Common myeloid progenitor, CD34-positive (primary cell): ENCODE data around the gene TOMT.
"Not testable (repeated sequence)": the region's sequence is repeated elsewhere in the genome, so short reads cannot be mapped to it uniquely, and the experiment has no call there.

Experiments used
- CTCF ChIA-PET: fragments of 350-600 bp; sonication (Branson Sonifier 250); formaldehyde crosslinking; loops from one replicate; lab custom pipeline; 2021; ENCODE audit warnings: antibody characterized with exemption; lab: Charles Lee
- POLR2A ChIA-PET: fragments of 350-600 bp; sonication (Branson Sonifier 250); formaldehyde crosslinking; loops from one replicate; lab custom pipeline; 2021; ENCODE audit warnings: antibody characterized with exemption; lab: Charles Lee
- DNase-seq, 3 donors: peaks; one replicate each; pipeline versions ENCODE4 v3.0.0 to v3.0.0-alpha.2; 2013
- H3K27ac ChIP-seq, 2 experiments: 1 replicate in 1 of 2; 2 replicates in 1 of 2; pipeline ENCODE4 v1.7.0; 2013; ENCODE audit warnings: inconsistent platforms in 2 of 2, low read length in 2 of 2, mild to moderate bottlenecking in 2 of 2, low read depth in 1 of 2, moderate library complexity in 1 of 2; ENCODE audit not compliant: severe bottlenecking in 2 of 2, insufficient read depth in 1 of 2, poor library complexity in 1 of 2
- H3K27me3 ChIP-seq, 5 experiments: replicated peaks in 2 of 5; 1 replicate in 3 of 5; 2 replicates in 2 of 5; pipeline versions ENCODE4 v1.6.1 to v1.7.0; 2013; ENCODE audit warnings: low read length in 4 of 5, mild to moderate bottlenecking in 2 of 5, moderate library complexity in 2 of 5, inconsistent platforms in 1 of 5; ENCODE audit not compliant: insufficient read depth in 5 of 5, control insufficient read depth in 4 of 5
- H3K36me3 ChIP-seq, 4 experiments: 1 replicate in 2 of 4; 2 replicates in 2 of 4; pipeline versions ENCODE4 v1.6.1 to v1.7.0; 2013; ENCODE audit warnings: low read length in 3 of 4, control low read depth in 1 of 4, mild to moderate bottlenecking in 1 of 4; ENCODE audit not compliant: control insufficient read depth in 4 of 4, insufficient read depth in 4 of 4
- H3K4me1 ChIP-seq, 4 experiments: 1 replicate in 3 of 4; 2 replicates in 1 of 4; pipeline versions ENCODE4 v1.6.1 to v1.7.1; 2013; ENCODE audit warnings: low read length in 3 of 4, mild to moderate bottlenecking in 3 of 4, control low read depth in 1 of 4, inconsistent platforms in 1 of 4, moderate library complexity in 1 of 4; ENCODE audit not compliant: control insufficient read depth in 4 of 4, insufficient read depth in 4 of 4; ENCODE audit errors: control extremely low read depth in 1 of 4
- H3K4me3 ChIP-seq, 7 experiments: 1 replicate in 4 of 7; 2 replicates in 3 of 7; pipeline versions ENCODE4 v1.5.1 to v1.7.0; 2013; ENCODE audit warnings: mild to moderate bottlenecking in 7 of 7, low read length in 6 of 7, moderate library complexity in 6 of 7, inconsistent platforms in 2 of 7, low read depth in 2 of 7, control low read depth in 1 of 7; ENCODE audit not compliant: insufficient read depth in 4 of 7, control insufficient read depth in 1 of 7; ENCODE audit errors: extremely low read depth in 1 of 7
- H3K9me3 ChIP-seq, 5 experiments: 1 replicate in 4 of 5; 2 replicates in 1 of 5; pipeline versions ENCODE4 v1.6.1 to v1.7.1; 2013; ENCODE audit warnings: low read length in 4 of 5, mild to moderate bottlenecking in 2 of 5, inconsistent platforms in 1 of 5, low read depth in 1 of 5, moderate library complexity in 1 of 5; ENCODE audit not compliant: control insufficient read depth in 4 of 5, insufficient read depth in 2 of 5; ENCODE audit errors: control extremely low read depth in 1 of 5
- WGBS: methylation state at CpG from one replicate; pipeline ENCODE4 v1.1.5; 2013; ENCODE audit not compliant: insufficient coverage; 5-methylcytosine and 5-hydroxymethylcytosine counted together

The TOMT gene

GRCh38 chr11:72150882-72151281 is 45.2 kb downstream of the TOMT start:
- WGBS, result 91% methylated on average over 3 of the region's 4 CpGs

GRCh38 chr11:72153874-72154273 is 48.1 kb downstream of the TOMT start:
- POLR2A ChIA-PET, H3K27ac ChIP-seq, H3K9me3 ChIP-seq, H3K27me3 ChIP-seq, H3K36me3 ChIP-seq, H3K4me3 ChIP-seq, H3K4me1 ChIP-seq, DNase-seq: not testable (repeated sequence)
- WGBS, result 93% methylated on average over 2 of the region's 6 CpGs
- CTCF ChIA-PET, result interaction anchor here (1.2 to 2.7 kb wide), 5 partner anchors 10 to 277 kb away, joined by 3 to 12 read pairs (median 3); no protein-coding TSS in a partner anchor

More at GRCh38 chr11:72150882-72151281, 45.2 kb downstream of the TOMT start:
- no peak for DNase-seq
- Histone ChIP-seq H3K9me3 (no peaks in the 10 kb centered on the region), H3K27ac (no peak overlapping the region), H3K36me3 (no peaks in the 10 kb centered on the region), H3K4me3 (no peak overlapping the region), H3K27me3 (no peaks in the 10 kb centered on the region), H3K4me1 (no peaks in the 10 kb centered on the region)
- POLR2A ChIA-PET, result interaction anchor here (0.6 to 0.8 kb wide), 2 partner anchors 131 to 196 kb away, joined by 4 read pairs; no protein-coding TSS in a partner anchor
- CTCF ChIA-PET, result interaction anchor here (0.8 to 1.5 kb wide), 2 partner anchors 49 to 125 kb away, joined by 3 to 6 read pairs; no protein-coding TSS in a partner anchor

GRCh38 chr11:72154816-72155215 is 49.1 kb downstream of the TOMT start:
- ChIA-PET CTCF (interaction anchor here (1.4 to 4.0 kb wide), 3 partner anchors 10 to 75 kb away, joined by 3 to 20 read pairs (median 4); no protein-coding TSS in a partner anchor), POLR2A (no interaction called here)
- Histone ChIP-seq H3K27ac (no peak overlapping the region), H3K36me3 (no peaks in the 10 kb centered on the region), H3K9me3 (no peaks in the 10 kb centered on the region), H3K4me1 (no peaks in the 10 kb centered on the region), H3K4me3 (no peak overlapping the region), H3K27me3 (no peaks in the 10 kb centered on the region)
- DNase-seq, result no peak
- WGBS, result 100% methylated on average over 1 of the region's 3 CpGs

GRCh38 chr11:72155751-72156150 is 50.0 kb downstream of the TOMT start:
- Histone ChIP-seq H3K36me3 (no peaks in the 10 kb centered on the region), H3K4me3 (no peak overlapping the region), H3K9me3 (no peaks in the 10 kb centered on the region), H3K27me3 (no peaks in the 10 kb centered on the region), H3K27ac (no peak overlapping the region), H3K4me1 (no peaks in the 10 kb centered on the region)
- 100% methylated on average over 2 of the region's 4 CpGs for whole genome bisulfite sequencing
- POLR2A ChIA-PET, result no interaction called here
- no peak for DNase-seq
- CTCF ChIA-PET, result interaction anchor here (1.1 to 4.0 kb wide), 3 partner anchors 11 to 131 kb away, joined by 3 to 20 read pairs (median 3); no protein-coding TSS in a partner anchor

- 100% methylated on average over 2 of the region's 4 CpGs for WGBS
- Histone ChIP-seq H3K9me3 (no peaks in the 10 kb centered on the region), H3K4me1 (no peaks in the 10 kb centered on the region), H3K27me3 (no peaks in the 10 kb centered on the region), H3K36me3 (no peaks in the 10 kb centered on the region), H3K27ac (no peak overlapping the region), H3K4me3 (no peak overlapping the region)
- ChIA-PET POLR2A (interaction anchor here (0.6 kb wide), 1 partner anchor 16 kb away, joined by 3 read pairs; no protein-coding TSS in a partner anchor), CTCF (interaction anchor here (1.1 to 4.0 kb wide), 4 partner anchors 9 to 132 kb away, joined by 3 to 20 read pairs (median 3); no protein-coding TSS in a partner anchor)
- no peak for DNase-seq
Measured at GRCh38 chr11:72157131-72157530, 51.4 kb downstream of the TOMT start.
